ENCODE data around the gene ATL3. TPM values are rescaled to one million over a fixed set of nuclear protein-coding genes. Genes with fewer than 3 reads are reported as not detected.

ATL3 gene
- total RNA-seq, 1 experiment from 2014 or later, result 32.3 TPM

DNA sequence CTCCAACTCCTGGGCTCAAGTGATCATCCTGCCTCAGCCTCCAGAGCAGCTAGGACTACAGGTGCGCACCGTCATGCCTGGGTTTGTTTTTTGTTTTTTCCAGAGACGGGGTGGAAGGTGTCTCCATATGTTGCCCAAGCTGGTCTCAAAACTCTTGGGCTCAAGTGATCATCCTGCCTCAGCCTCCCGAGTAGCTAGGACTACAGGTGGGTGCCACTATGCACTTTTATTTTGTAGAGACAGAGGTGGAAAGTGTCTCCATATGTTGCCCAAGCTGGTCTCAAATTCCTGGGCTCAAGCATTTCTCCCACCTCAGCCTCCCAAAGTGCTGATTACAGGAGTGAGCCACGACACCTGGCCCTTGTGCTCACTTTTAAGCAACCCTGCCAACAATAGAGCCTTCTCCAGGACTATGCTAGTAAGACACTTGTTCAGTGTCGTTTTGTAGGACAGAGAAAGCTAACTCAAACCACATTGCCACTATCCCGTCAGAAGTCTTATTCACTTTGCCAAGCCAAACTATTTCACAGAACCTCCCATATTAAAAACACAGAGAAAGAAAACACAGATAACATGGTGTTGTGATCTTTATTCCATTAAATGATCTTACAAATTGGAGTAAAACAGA lies 47.5 kb downstream of the ATL3 start:
- H2AFZ ChIP-seq (ENCODE audit: low read depth, low read length, poor library complexity, severe bottlenecking), result no peak overlapping the region
- no TSS peak for BruUV-seq (replicated peaks)
- no peaks in the 10 kb centered on the region for H3K9me3 ChIP-seq (ENCODE audit: control insufficient read depth in 1 of 2, insufficient read depth in 1 of 2, low read depth in 1 of 2, low read length in 2 of 2)
- TF ChIP-seq ZNF274 (IDR thresholded peaks at IDR 0.05; ENCODE audit: low read depth, low read length) (no peak), SIN3A (IDR thresholded peaks at IDR 0.05; ENCODE audit: low read depth) (no peak), FOSL1 (IDR thresholded peaks at IDR 0.05; ENCODE audit: low read depth) (no peak), EZH2phosphoT487 (IDR thresholded peaks at IDR 0.05; ENCODE audit: borderline replicate concordance) (no peak), POLR2AphosphoS5 (IDR thresholded peaks at IDR 0.05; ENCODE audit: low read depth, low read length) (0 out of 2 replicates have a peak, but pooled peaks have one; percentile 19), CEBPB (IDR thresholded peaks at IDR 0.05; ENCODE audit: low read depth) (no peak), POLR2A (IDR thresholded peaks at IDR 0.05; ENCODE audit: borderline replicate concordance, extremely low read depth, insufficient read depth, insufficient read length) (no peak), EGR1 (IDR thresholded peaks at IDR 0.05; ENCODE audit: low read depth) (no peak), ZFX (IDR thresholded peaks at IDR 0.05) (no peak)
- intact Hi-C loops (cut with micrococcal nuclease), result no loop called here
- no peaks in the 10 kb centered on the region for H3K79me2 ChIP-seq (ENCODE audit: insufficient read depth, low read length)
- H3K4me3 ChIP-seq (replicated peaks in 1 of 2; ENCODE audit: low read depth in 1 of 2, low read length in 2 of 2), result no peak overlapping the region
- RAD21 ChIA-PET (ENCODE audit: low non-redundant PET in 1 of 2, low total read pairs in 2 of 2, uncharacterized antibody in 2 of 2, unreplicated experiment in 2 of 2), result no interaction called here
- H3K4me1 ChIP-seq (ENCODE audit: control insufficient read depth in 1 of 2, insufficient read depth in 2 of 2, low read length in 2 of 2), result peaks cover 0 to 14% of the 10 kb centered on the region in 2 experiments; a peak in 2 of 4 replicates
- POLR2A ChIA-PET, result no interaction called here
- ATAC-seq (0 out of 2 replicates have a peak, but pooled peaks have one; percentile 20), DNase-seq (ENCODE audit: low read depth, low spot score) (no peak)
- H3K4me2 ChIP-seq (ENCODE audit: low read length), result no peak overlapping the region
- H3K9ac ChIP-seq (ENCODE audit: low read length), result no peak overlapping the region
- no peaks in the 10 kb centered on the region for H4K20me1 ChIP-seq (ENCODE audit: insufficient read depth)
- H3K9me2 ChIP-seq (ENCODE audit: insufficient read depth), result no peaks in the 10 kb centered on the region
- 0 out of 4 replicates have a peak, but pooled peaks cover 0 to 2% of the 10 kb centered on the region in 2 experiments for H3K36me3 ChIP-seq (ENCODE audit: control insufficient read depth in 1 of 2, insufficient read depth in 2 of 2, low read length in 2 of 2)
- CTCF ChIA-PET, result interaction anchor here (1.6 kb wide), 1 partner anchor 15 kb away, joined by 4 read pairs; no protein-coding TSS in a partner anchor
- H3K27me3 ChIP-seq (ENCODE audit: insufficient read depth, low read length), result 0 out of 2 replicates have a peak, but pooled peaks cover 4% of the 10 kb centered on the region
- H3K27ac ChIP-seq (ENCODE audit: low read depth, low read length), result no peak overlapping the region

DNA sequence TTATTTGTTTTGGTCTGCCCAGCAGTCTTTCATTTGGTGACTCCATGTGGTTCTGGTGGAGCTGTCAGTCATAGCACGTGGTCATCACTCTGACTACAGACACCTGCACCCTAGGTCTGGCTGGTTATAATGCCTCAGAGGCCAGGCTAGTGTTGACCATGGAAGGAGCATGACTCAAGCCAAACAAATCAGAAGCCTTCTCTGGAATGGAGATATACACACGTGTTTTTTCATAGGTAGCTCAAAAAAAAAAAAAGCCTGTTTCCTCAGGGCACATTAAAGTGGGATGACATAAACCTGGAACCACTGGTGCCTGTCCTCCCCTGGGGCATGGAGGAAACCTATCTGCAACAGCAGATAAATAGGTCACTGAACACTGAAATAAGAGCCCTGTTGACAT lies 48.9 kb downstream of the ATL3 start:
- H3K9me3 ChIP-seq (ENCODE audit: control insufficient read depth in 1 of 2, insufficient read depth in 1 of 2, low read depth in 1 of 2, low read length in 2 of 2), result no peaks in the 10 kb centered on the region
- TF ChIP-seq, protein P1, sequence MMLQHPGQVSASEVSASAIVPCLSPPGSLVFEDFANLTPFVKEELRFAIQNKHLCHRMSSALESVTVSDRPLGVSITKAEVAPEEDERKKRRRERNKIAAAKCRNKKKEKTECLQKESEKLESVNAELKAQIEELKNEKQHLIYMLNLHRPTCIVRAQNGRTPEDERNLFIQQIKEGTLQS (IDR thresholded peaks at IDR 0.05), result no peak
- TF ChIP-seq EGR1 (IDR thresholded peaks at IDR 0.05; ENCODE audit: low read depth) (no peak), ZFX (IDR thresholded peaks at IDR 0.05) (no peak), ELF1 (IDR thresholded peaks at IDR 0.05; ENCODE audit: borderline replicate concordance, low read depth) (no peak), POLR2AphosphoS5 (IDR thresholded peaks at IDR 0.05; ENCODE audit: low read depth, low read length) (no peak), TCF7L2 (IDR thresholded peaks at IDR 0.05; ENCODE audit: borderline replicate concordance, extremely low read depth, insufficient read depth, insufficient read length) (no peak), SP1 (IDR thresholded peaks at IDR 0.05; ENCODE audit: low read depth) (no peak), CBX3 (IDR thresholded peaks at IDR 0.05; ENCODE audit: low read depth) (no peak), EZH2 (IDR thresholded peaks at IDR 0.05) (no peak), FOSL1 (IDR thresholded peaks at IDR 0.05; ENCODE audit: low read depth) (no peak), SRF (IDR thresholded peaks at IDR 0.05; ENCODE audit: low read depth) (no peak), EZH2phosphoT487 (IDR thresholded peaks at IDR 0.05; ENCODE audit: borderline replicate concordance) (no peak), POLR2A (IDR thresholded peaks at IDR 0.05; ENCODE audit: borderline replicate concordance, extremely low read depth, insufficient read depth, insufficient read length) (no peak)
- TF ChIP-seq, protein P2, sequence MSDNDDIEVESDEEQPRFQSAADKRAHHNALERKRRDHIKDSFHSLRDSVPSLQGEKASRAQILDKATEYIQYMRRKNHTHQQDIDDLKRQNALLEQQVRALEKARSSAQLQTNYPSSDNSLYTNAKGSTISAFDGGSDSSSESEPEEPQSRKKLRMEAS (IDR thresholded peaks at IDR 0.05), result no peak
- TF ChIP-seq, protein P3, sequence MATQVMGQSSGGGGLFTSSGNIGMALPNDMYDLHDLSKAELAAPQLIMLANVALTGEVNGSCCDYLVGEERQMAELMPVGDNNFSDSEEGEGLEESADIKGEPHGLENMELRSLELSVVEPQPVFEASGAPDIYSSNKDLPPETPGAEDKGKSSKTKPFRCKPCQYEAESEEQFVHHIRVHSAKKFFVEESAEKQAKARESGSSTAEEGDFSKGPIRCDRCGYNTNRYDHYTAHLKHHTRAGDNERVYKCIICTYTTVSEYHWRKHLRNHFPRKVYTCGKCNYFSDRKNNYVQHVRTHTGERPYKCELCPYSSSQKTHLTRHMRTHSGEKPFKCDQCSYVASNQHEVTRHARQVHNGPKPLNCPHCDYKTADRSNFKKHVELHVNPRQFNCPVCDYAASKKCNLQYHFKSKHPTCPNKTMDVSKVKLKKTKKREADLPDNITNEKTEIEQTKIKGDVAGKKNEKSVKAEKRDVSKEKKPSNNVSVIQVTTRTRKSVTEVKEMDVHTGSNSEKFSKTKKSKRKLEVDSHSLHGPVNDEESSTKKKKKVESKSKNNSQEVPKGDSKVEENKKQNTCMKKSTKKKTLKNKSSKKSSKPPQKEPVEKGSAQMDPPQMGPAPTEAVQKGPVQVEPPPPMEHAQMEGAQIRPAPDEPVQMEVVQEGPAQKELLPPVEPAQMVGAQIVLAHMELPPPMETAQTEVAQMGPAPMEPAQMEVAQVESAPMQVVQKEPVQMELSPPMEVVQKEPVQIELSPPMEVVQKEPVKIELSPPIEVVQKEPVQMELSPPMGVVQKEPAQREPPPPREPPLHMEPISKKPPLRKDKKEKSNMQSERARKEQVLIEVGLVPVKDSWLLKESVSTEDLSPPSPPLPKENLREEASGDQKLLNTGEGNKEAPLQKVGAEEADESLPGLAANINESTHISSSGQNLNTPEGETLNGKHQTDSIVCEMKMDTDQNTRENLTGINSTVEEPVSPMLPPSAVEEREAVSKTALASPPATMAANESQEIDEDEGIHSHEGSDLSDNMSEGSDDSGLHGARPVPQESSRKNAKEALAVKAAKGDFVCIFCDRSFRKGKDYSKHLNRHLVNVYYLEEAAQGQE (IDR thresholded peaks at IDR 0.05; ENCODE audit: low read depth), result no peak

More for the DNA sequence above, 48.9 kb downstream of the ATL3 start:
- no peak overlapping the region for H2AFZ ChIP-seq (ENCODE audit: low read depth, low read length, poor library complexity, severe bottlenecking)
- no peaks in the 10 kb centered on the region for H4K20me1 ChIP-seq (ENCODE audit: insufficient read depth)
- ATAC-seq (no peak), DNase-seq (ENCODE audit: low read depth, low spot score) (no peak)
- ChIA-PET RAD21 (ENCODE audit: low non-redundant PET in 1 of 2, low total read pairs in 2 of 2, uncharacterized antibody in 2 of 2, unreplicated experiment in 2 of 2) (no interaction called here), CTCF (interaction anchor here (0.6 to 1.0 kb wide), 2 partner anchors 16 to 17 kb away, joined by 3 read pairs; no protein-coding TSS in a partner anchor), POLR2A (no interaction called here)
- no peak overlapping the region for H3K4me3 ChIP-seq (replicated peaks in 1 of 2; ENCODE audit: low read depth in 1 of 2, low read length in 2 of 2)
- 0 out of 2 replicates have a peak, but pooled peaks cover 4% of the 10 kb centered on the region for H3K27me3 ChIP-seq (ENCODE audit: insufficient read depth, low read length)
- no peaks in the 10 kb centered on the region for H3K79me2 ChIP-seq (ENCODE audit: insufficient read depth, low read length)
- H3K9me2 ChIP-seq (ENCODE audit: insufficient read depth), result no peaks in the 10 kb centered on the region
- H3K27ac ChIP-seq (ENCODE audit: low read depth, low read length), result no peak overlapping the region
- peaks cover 0 to 14% of the 10 kb centered on the region in 2 experiments; a peak in 2 of 4 replicates for H3K4me1 ChIP-seq (ENCODE audit: control insufficient read depth in 1 of 2, insufficient read depth in 2 of 2, low read length in 2 of 2)
- no peaks in the 10 kb centered on the region for H3K36me3 ChIP-seq (ENCODE audit: control insufficient read depth in 1 of 2, insufficient read depth in 2 of 2, low read length in 2 of 2)
- no TSS peak for BruUV-seq (replicated peaks)
- no peak overlapping the region for H3K9ac ChIP-seq (ENCODE audit: low read length)
- intact Hi-C loops (cut with micrococcal nuclease), result no loop called here
- H3K4me2 ChIP-seq (ENCODE audit: low read length), result no peak overlapping the region
